Omental fat pad (tissue), 4 donors: ENCODE data around the gene GPC1. TPM values are rescaled to one million over a fixed set of nuclear protein-coding genes. Genes with fewer than 3 reads are reported as not detected.

Source experiments
- ATAC-seq: fragments of 150-250 bp; one replicate; pipeline ENCODE4 v1.9.1; 2016; ENCODE audit warnings: mild to moderate bottlenecking, moderate library complexity; ENCODE audit not compliant: low FRiP score
- DNase-seq: peaks from one replicate; pipeline ENCODE4 v3.0.0-alpha.2; 2019; ENCODE audit warnings: low spot score
- total RNA-seq, 4 donors: library from RNA; depleted of rRNA; stranded (reverse); fragments of >200 nt; gene quantifications; one replicate each; pipeline ENCODE4 v1.1.0, GENCODE V29; 2016
- TF ChIP-seq, protein P1 (sequence below), 3 donors: fragments of 450-650 bp; IDR thresholded peaks; one replicate each; pipeline ENCODE4 v1.5.1; 2016 to 2017; ENCODE audit warnings: antibody characterized with exemption in 3 of 3, mild to moderate bottlenecking in 3 of 3, moderate library complexity in 2 of 3

GPC1 gene
- total RNA-seq, 4 donors from 2014 or later: 33.6 to 91.4 (median 39.5) TPM

DNA sequence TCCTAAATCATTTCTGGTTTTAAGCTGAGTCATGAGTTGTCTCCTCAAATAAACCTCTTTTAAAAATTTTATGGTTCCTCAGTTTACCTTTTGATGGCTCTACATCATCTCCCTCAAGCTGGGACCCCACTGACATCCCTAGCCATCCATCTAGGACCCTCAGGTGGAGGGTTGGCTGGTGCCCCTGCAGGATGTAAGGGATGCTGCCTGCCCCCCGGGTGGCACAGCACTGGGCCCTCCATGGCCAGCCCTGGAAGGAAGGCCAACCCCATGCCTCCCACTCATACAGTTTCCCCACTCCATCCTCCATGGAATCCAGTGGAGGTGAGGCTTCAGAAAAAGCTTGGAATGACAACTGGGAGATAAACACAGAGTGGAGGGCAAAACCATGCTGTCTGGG, 17.2 kb upstream of the GPC1 start:
- TF ChIP-seq, protein P1, sequence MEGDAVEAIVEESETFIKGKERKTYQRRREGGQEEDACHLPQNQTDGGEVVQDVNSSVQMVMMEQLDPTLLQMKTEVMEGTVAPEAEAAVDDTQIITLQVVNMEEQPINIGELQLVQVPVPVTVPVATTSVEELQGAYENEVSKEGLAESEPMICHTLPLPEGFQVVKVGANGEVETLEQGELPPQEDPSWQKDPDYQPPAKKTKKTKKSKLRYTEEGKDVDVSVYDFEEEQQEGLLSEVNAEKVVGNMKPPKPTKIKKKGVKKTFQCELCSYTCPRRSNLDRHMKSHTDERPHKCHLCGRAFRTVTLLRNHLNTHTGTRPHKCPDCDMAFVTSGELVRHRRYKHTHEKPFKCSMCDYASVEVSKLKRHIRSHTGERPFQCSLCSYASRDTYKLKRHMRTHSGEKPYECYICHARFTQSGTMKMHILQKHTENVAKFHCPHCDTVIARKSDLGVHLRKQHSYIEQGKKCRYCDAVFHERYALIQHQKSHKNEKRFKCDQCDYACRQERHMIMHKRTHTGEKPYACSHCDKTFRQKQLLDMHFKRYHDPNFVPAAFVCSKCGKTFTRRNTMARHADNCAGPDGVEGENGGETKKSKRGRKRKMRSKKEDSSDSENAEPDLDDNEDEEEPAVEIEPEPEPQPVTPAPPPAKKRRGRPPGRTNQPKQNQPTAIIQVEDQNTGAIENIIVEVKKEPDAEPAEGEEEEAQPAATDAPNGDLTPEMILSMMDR (IDR thresholded peaks at IDR 0.05): no peak
- ATAC-seq (no peak), DNase-seq (no peak)

- ATAC-seq: no peak
- TF ChIP-seq, protein P1 (IDR thresholded peaks at IDR 0.05): no peak
- DNase-seq: no peak
Measured at GRCh38 chr2:240419271-240419670, 16.2 kb upstream of the GPC1 start.

- DNase-seq: no peak
- TF ChIP-seq, protein P1 (IDR thresholded peaks at IDR 0.05): no peak
- ATAC-seq: no peak
Measured at GRCh38 chr2:240419723-240420122, 15.7 kb upstream of the GPC1 start.

- no peak for ATAC-seq
- TF ChIP-seq, protein P1 (IDR thresholded peaks at IDR 0.05): no peak
- DNase-seq: peak; percentile 9
Measured at GRCh38 chr2:240420206-240421104, 15.0 kb upstream of the GPC1 start.

DNA sequence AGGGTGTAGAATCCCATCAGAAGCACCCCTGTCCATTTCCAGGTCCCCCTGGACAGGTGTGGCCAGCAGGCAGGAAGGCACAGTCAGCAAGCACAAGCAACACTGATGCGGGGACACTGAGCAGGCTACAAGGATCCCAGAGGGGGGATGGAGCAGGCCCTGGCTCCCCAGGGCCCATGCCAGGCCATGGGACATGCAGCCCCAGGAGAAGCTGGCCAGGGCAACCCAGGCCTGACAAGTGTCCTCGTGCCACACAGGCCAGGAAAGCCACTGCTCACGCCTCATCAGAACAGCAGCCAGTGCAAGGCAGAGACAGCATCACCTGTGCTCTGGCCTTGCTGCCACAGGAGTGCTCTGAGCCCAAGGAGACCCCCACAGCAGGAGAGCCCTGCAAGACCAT, 14.1 kb upstream of the GPC1 start:
- no peak for ATAC-seq
- TF ChIP-seq, protein P1 (IDR thresholded peaks at IDR 0.05): no peak
- peak; percentile 18 for DNase-seq

- TF ChIP-seq, protein P1 (IDR thresholded peaks at IDR 0.05): no peak
- no peak for ATAC-seq
Measured at GRCh38 chr2:240422658-240423329, 12.7 kb upstream of the GPC1 start.

More at GRCh38 chr2:240422658-240423329, 12.7 kb upstream of the GPC1 start:
- no peak for DNase-seq
